Fibroblast of peridontal ligament (primary cell): ENCODE measurements around the gene GLB1L3.
"Not testable (repeated sequence)": the region's sequence is repeated elsewhere in the genome, so short reads cannot be mapped to it uniquely, and the experiment has no call there.

Experiments used
- DNase-seq: peaks from one replicate; pipeline ENCODE4 v3.0.0-alpha.2; 2010; ENCODE audit errors: extremely low read depth

Gene GLB1L3

GRCh38 chr11:134313821-134314607 lies 37.8 kb downstream of the GLB1L3 start:
- DNase-seq: no peak

DNA sequence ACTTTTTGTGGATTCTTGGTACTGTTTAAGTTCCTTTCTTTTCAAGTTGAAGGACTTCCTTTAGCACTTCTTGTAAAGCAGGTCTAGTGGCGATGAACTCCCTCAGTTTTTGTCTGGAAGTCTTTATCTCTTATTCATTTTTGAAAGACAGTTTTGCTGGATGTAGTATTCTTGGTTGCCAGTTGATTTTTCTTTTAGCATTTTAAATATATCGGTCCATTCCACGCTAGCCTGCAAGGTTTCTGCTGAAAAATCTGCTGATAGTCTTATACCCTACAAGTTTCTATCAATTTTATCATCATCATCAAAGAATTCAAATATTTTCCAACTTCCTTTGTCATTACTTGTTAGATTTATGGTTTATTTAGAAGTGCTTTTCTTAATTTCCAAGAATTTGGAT lies 40.9 kb downstream of the GLB1L3 start:
- DNase-seq: no peak

DNA sequence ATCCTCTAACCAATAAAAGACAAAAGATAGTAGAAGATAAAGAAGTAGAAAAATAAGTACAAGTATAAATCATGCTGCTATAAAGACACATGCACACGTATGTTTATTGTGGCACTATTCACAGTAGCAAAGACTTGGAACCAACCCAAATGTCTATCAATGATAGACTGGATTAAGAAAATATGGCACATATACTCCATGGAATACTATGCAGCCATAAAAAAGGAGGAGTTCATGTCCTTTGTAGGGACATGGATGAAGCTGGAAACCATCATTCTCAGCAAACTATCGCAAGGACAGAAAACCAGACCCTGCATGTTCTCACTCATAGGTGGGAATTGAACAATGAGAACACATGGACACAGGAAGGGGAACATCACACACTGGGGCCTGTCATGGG lies 45.2 kb downstream of the GLB1L3 start:
- DNase-seq: not testable (repeated sequence)

- DNase-seq: no peak
These were observed 46.4 kb downstream of the GLB1L3 start for GRCh38 chr11:134322553-134322952.

DNA sequence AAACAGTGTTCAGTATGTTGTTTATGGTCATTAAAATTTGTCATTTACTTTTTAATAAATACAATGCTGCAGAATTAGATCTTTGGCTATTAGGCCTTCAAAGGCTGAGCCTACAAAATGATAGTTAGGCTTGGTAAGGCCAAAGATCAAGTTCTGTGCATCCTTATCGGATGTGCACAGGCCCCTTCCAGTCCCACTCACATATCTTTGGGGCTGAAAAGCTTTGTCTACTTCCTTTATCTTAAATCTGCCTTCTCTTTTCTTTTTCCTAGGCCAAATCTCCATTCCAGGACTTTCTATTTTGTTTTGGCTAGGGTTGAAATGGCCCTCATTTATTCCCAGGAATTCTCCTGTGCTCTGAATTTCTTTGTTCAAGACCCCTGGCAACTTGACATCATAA lies 52.3 kb downstream of the GLB1L3 start:
- DNase-seq: no peak

GRCh38 chr11:134330611-134331353 lies 54.6 kb downstream of the GLB1L3 start:
- no peak for DNase-seq

DNA sequence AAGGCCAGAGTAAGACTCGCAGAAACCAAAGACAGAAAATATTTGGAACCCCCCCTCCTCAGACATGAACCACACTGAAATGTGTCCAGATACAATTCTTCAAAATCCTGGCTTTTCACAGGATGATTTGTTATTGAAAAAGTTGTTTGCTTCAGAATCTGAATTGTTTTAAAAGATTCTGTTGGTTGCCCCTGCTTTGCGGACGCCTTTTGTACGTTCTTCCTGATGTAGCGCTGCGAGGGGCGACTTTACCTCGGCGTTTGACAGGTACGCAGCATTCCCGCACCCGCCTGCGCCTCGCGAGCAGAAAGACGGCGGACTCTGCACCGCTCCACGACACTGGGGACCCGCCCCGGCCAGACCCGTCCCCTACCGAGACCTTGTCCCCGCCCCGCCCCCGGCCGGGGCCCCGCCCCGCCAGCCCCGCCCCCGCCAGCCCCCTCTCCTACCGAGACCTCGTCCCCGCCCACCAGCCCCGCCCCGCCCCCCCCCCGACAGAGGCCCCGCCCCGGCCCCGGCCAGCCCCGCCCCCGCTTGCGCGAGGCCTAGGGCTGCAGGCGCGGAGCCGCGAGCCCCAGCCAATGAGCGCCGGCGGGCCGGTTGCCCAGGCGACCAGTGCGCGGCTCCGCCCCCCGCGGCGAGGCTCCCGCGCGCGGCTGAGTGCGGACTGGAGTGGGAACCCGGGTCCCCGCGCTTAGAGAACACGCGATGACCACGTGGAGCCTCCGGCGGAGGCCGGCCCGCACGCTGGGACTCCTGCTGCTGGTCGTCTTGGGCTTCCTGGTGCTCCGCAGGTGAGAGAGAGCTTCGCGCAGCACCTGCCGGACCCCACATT lies 55.4 kb downstream of the GLB1L3 start, which contains the start of gene GLB1L2:
Gene GLB1L2, plus strand, starts transcription at position 635 of the 835 bp plus-strand sequence. Its CDS starts 74 bp downstream, at position 709.
- DNase-seq: no peak

- no peak for DNase-seq
These were observed 56.0 kb downstream of the GLB1L3 start for GRCh38 chr11:134332189-134332631.

DNA sequence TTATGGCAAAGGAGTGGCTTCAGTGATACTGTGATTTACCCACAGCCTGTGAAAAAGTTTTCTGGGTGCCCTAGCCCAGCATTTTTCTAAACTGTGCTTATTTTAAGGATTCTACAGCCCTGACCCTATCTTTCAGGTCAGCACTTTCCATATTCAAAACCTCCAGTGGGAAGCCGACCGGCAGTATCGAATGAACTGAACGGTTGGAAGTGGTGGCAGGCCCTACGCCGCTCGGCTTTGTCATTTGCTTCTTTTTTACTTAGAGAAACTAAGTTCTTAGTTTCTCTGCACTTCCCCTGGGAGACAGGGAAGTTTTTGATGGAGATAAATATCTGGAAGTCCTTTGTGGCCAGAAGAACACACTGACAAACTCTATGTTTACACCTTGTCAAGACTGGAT lies 56.6 kb downstream of the GLB1L3 start:
- DNase-seq: no peak

GRCh38 chr11:134333312-134333711 lies 57.1 kb downstream of the GLB1L3 start:
- DNase-seq: no peak

- DNase-seq: no peak
These were observed 57.8 kb downstream of the GLB1L3 start for GRCh38 chr11:134333946-134334345.

GRCh38 chr11:134334796-134335571 lies 58.8 kb downstream of the GLB1L3 start:
- no peak for DNase-seq

DNA sequence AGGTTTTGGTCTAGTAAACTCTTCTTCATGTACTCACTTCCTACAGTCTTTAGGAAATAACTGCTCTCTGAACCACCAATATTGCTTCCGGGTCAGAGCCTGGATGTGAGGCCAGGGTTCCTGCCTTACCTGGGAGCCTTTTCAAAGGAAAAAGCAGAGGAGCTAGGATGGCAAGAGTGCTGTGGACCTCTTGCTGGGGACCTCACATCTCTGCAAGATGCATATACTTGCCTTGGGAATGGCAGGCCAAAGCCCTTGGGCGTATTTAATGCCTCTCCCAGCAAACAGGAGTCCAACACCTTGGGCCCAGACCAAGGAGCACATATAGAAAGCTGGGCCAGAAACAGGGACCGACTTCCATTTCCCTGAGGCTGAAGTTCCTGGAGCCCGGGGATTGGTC lies 60.9 kb downstream of the GLB1L3 start:
- no peak for DNase-seq

DNA sequence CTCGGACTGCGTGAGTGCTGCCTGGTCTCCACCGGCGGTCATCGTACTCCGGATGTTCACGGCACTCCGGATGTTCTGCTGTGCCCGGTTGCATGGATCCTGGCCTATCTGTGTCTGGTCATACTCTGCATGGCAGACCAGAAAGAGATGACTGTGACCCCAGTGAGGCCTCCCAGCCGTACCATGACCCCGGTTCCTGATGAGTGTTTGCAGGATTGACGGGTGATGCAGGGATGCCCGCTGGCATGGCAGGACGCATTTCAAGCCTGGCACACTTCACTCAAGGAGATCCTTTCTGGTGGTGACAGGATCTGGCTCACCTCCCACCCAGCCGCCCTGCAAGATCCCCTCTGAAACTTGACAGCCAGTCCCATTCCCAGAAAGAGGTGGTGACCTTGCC lies 61.9 kb downstream of the GLB1L3 start:
- DNase-seq: no peak

GRCh38 chr11:134338654-134339053 lies 62.5 kb downstream of the GLB1L3 start:
- DNase-seq: no peak

- DNase-seq: no peak
These were observed 63.6 kb downstream of the GLB1L3 start for GRCh38 chr11:134339756-134340155.

DNA sequence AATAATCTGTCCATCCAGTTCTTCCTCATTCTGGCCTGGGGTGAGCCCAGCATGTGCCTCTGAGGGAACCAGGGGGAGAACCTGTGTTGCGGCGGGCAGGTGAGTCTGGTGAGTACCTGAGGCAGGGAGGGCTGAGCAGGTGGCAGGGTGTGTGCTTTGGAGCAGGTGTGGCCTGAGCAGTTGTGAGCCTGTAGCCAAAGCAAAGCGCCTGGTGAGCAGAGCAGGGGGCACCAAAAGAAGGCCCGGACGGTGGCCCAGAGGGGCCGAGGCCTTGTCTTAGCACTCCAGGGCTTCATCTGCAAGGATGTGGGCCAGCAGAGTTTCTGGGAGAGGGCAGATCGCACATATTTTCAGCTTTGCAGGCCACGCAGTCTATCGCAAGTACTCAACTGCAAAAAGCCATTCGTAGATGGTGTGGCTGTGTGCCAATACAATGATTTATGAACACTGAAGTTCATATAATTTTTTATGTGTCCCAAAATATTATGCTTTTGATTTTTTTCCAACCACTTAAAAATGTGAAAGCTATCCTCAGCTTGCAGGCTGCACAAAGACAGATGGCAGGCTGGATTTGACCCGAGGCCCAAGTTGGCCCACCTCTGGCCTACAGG lies 64.3 kb downstream of the GLB1L3 start:
- DNase-seq: no peak

DNA sequence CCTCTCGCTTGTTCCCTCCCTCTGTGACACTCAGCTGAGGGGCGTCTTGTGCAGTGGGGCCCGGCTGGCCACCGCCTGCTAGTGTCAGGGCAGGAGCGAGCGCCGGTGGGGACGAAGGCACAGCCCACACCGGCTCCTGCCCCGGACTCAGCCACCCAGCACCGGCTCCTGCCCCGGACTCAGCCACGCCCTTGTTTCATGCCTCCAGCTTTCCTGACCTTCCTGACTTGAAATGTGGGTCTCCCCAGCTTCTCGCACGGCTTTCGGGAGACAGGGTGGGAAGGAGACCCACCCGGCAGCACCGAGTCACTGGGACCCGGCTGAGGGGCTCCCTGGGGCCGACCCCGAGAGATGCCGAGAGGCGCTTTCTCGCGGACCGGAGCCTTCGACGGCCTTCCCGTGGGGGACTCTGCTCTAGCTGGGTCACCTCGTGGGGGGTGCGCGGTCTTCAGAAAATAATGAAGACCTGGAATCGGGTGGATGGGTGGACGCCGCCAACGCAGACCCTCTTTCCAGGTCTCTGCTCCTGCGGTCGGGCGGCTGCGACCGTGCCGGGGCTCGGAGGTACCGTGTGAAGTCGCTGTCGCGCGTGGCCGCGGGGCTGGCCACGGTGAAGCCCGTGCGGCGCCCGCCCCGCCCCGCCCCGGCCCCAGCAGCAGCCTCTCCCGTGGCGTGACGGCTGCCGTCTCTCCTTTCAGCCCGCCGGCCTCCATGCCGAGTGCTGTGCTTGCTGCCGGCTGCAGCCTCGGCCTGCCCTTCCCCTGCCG lies 65.8 kb downstream of the GLB1L3 start:
- no peak for DNase-seq

- DNase-seq: no peak
These were observed 66.6 kb downstream of the GLB1L3 start for GRCh38 chr11:134342572-134343340.
